Effector memory CD4-positive, alpha-beta T cell (primary cell): ENCODE measurements around the gene SLCO1B1.
A peak's percentile ranks its signal among the peaks of the same experiment; 100 is the strongest.
"Not testable (repeated sequence)": the region's sequence is repeated elsewhere in the genome, so short reads cannot be mapped to it uniquely, and the experiment has no call there.

ENCODE experiments used
- DNase-seq, 3 donors: peaks; one replicate each; pipeline ENCODE4 v3.0.0-alpha.2; 2020
- H3K27ac ChIP-seq: 2 replicates; pipeline ENCODE4 v1.7.0; 2013; ENCODE audit warnings: mild to moderate bottlenecking, low read length, moderate library complexity; ENCODE audit not compliant: insufficient read depth, poor library complexity, severe bottlenecking
- H3K27me3 ChIP-seq: replicated peaks from 2 replicates; pipeline ENCODE4 v1.7.0; 2013; ENCODE audit warnings: mild to moderate bottlenecking, low read length; ENCODE audit not compliant: insufficient read depth, control insufficient read depth, poor library complexity, severe bottlenecking
- H3K36me3 ChIP-seq: 2 replicates; pipeline ENCODE4 v1.7.0; 2013; ENCODE audit warnings: mild to moderate bottlenecking, low read length, moderate library complexity; ENCODE audit not compliant: control insufficient read depth, insufficient read depth
- H3K4me1 ChIP-seq: 2 replicates; pipeline ENCODE4 v1.7.0; 2013; ENCODE audit warnings: low read length, mild to moderate bottlenecking; ENCODE audit not compliant: control insufficient read depth, insufficient read depth, poor library complexity, severe bottlenecking
- H3K4me3 ChIP-seq: 2 replicates; pipeline ENCODE4 v1.7.0; 2013; ENCODE audit warnings: low read length, low read depth, mild to moderate bottlenecking; ENCODE audit not compliant: insufficient read depth, poor library complexity, severe bottlenecking
- H3K9me3 ChIP-seq: 2 replicates; pipeline ENCODE4 v1.7.0; 2013; ENCODE audit warnings: mild to moderate bottlenecking, low read length, moderate library complexity; ENCODE audit not compliant: control insufficient read depth

Gene SLCO1B1

GRCh38 chr12:21144309-21144708 lies 13.3 kb downstream of the SLCO1B1 start:
- no peak for DNase-seq
- no peaks in the 10 kb centered on the region for H3K27me3 ChIP-seq
- H3K9me3 ChIP-seq = no peaks in the 10 kb centered on the region
- H3K36me3 ChIP-seq = no peaks in the 10 kb centered on the region
- no peaks in the 10 kb centered on the region for H3K4me1 ChIP-seq
- no peak overlapping the region for H3K27ac ChIP-seq
- H3K4me3 ChIP-seq = no peak overlapping the region

GRCh38 chr12:21149861-21150260 lies 18.9 kb downstream of the SLCO1B1 start:
- H3K9me3 ChIP-seq, H3K27me3 ChIP-seq, H3K36me3 ChIP-seq, H3K4me1 ChIP-seq, H3K4me3 ChIP-seq, DNase-seq, H3K27ac ChIP-seq: not testable (repeated sequence)

- H3K9me3 ChIP-seq = no peaks in the 10 kb centered on the region
- DNase-seq = no peak
- no peak overlapping the region for H3K27ac ChIP-seq
- no peaks in the 10 kb centered on the region for H3K4me1 ChIP-seq
- no peak overlapping the region for H3K4me3 ChIP-seq
- no peaks in the 10 kb centered on the region for H3K27me3 ChIP-seq
- no peaks in the 10 kb centered on the region for H3K36me3 ChIP-seq
These were observed 20.2 kb downstream of the SLCO1B1 start for GRCh38 chr12:21151184-21151583.

- no peak for DNase-seq
- no peaks in the 10 kb centered on the region for H3K36me3 ChIP-seq
- H3K27me3 ChIP-seq = no peaks in the 10 kb centered on the region
- no peak overlapping the region for H3K4me3 ChIP-seq
- no peaks in the 10 kb centered on the region for H3K4me1 ChIP-seq
- no peak overlapping the region for H3K27ac ChIP-seq
- no peaks in the 10 kb centered on the region for H3K9me3 ChIP-seq
These were observed 24.7 kb downstream of the SLCO1B1 start for GRCh38 chr12:21155522-21156351.

GRCh38 chr12:21165048-21165447 lies 34.1 kb downstream of the SLCO1B1 start:
- Histone ChIP-seq H3K9me3 (no peaks in the 10 kb centered on the region), H3K4me1 (no peaks in the 10 kb centered on the region), H3K27ac (no peak overlapping the region), H3K27me3 (no peaks in the 10 kb centered on the region), H3K4me3 (no peak overlapping the region), H3K36me3 (no peaks in the 10 kb centered on the region)
- no peak for DNase-seq

- Histone ChIP-seq H3K27ac (no peak overlapping the region), H3K4me1 (no peaks in the 10 kb centered on the region), H3K4me3 (no peak overlapping the region), H3K9me3 (no peaks in the 10 kb centered on the region), H3K27me3 (no peaks in the 10 kb centered on the region), H3K36me3 (no peaks in the 10 kb centered on the region)
- peak in 1 of 3 donors; percentile 1 for DNase-seq
These were observed 39.0 kb downstream of the SLCO1B1 start for GRCh38 chr12:21169878-21170472.

- Histone ChIP-seq H3K9me3 (no peaks in the 10 kb centered on the region), H3K27ac (no peak overlapping the region), H3K36me3 (no peaks in the 10 kb centered on the region), H3K27me3 (no peaks in the 10 kb centered on the region), H3K4me1 (no peaks in the 10 kb centered on the region), H3K4me3 (no peak overlapping the region)
- no peak for DNase-seq
These were observed 41.1 kb downstream of the SLCO1B1 start for GRCh38 chr12:21172079-21172478.

GRCh38 chr12:21183721-21184275 lies 52.8 kb downstream of the SLCO1B1 start:
- Histone ChIP-seq H3K9me3 (no peaks in the 10 kb centered on the region), H3K27me3 (no peaks in the 10 kb centered on the region), H3K36me3 (no peaks in the 10 kb centered on the region), H3K27ac (no peak overlapping the region), H3K4me1 (no peaks in the 10 kb centered on the region), H3K4me3 (no peak overlapping the region)
- no peak for DNase-seq

GRCh38 chr12:21190016-21190415 lies 59.0 kb downstream of the SLCO1B1 start:
- Histone ChIP-seq H3K4me3 (no peak overlapping the region), H3K27ac (no peak overlapping the region)

GRCh38 chr12:21214433-21214832 lies 83.4 kb downstream of the SLCO1B1 start:
- not testable (repeated sequence) for H3K9me3 ChIP-seq, H3K27ac ChIP-seq, H3K4me1 ChIP-seq, H3K27me3 ChIP-seq, H3K4me3 ChIP-seq, DNase-seq, H3K36me3 ChIP-seq

More at GRCh38 chr12:21190016-21190415, 59.0 kb downstream of the SLCO1B1 start:
- H3K9me3 ChIP-seq = no peaks in the 10 kb centered on the region
- no peak for DNase-seq
- H3K27me3 ChIP-seq = no peaks in the 10 kb centered on the region
- H3K36me3 ChIP-seq = no peaks in the 10 kb centered on the region
- H3K4me1 ChIP-seq = no peaks in the 10 kb centered on the region
